GM21529 (cell line): ENCODE data around the gene CKMT1B.
"Not testable (repeated sequence)": the region's sequence is repeated elsewhere in the genome, so short reads cannot be mapped to it uniquely, and the experiment has no call there.

ENCODE experiments used
- ATAC-seq: cut with Tn5 transposase; IDR thresholded peaks from one replicate; pipeline ENCODE4 v1.9.1; 2021; ENCODE audit not compliant: unreplicated experiment

CKMT1B gene

GRCh38 chr15:43593328-43594190 lies at the start of gene CKMT1B:
Gene CKMT1B (plus strand): TSS chr15:43594027. CDS start chr15:43594219, 192 bp downstream.
- ATAC-seq = not testable (repeated sequence)

- no peak for ATAC-seq
These were observed 49.6 kb upstream of the CKMT1B start for GRCh38 chr15:43544266-43544665.

DNA sequence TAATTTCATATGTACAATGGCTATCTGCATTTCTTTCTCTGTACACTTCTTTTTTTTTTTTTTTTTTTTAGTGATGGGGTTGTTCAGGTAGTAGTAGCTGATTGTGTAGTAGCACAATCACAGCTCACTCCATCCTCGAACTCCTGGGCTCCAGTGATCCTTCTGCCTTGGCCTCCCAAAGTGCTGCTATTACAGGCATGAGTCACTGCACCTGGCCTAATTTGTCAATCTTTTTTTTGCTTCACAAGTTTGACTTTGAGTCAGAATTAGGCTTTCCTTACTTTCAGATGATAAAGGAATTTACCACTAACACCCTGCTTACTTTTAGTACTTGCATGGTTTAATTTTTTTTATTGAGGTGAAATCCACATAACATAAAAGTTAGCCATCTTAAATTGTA lies 48.4 kb upstream of the CKMT1B start:
- no peak for ATAC-seq

DNA sequence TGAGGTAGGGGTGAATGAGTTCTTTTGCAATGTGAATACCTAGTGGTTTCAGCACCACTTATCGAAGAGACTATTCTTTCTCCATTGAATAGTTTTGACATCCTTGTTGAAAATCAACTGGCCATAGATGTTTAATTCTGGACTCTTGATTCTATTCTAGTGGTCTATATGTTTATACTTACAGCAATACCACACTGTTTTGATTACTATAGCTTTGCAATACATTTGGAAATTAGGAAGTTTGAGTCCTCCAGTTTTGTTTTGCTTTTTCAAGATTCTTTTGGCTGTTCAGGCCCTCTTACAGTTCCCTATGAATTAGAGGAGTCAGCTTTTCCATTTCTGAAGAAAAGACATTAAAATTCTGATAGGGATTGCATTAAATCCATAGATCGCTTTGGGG lies 46.3 kb upstream of the CKMT1B start:
- ATAC-seq = no peak

- ATAC-seq = no peak
These were observed 43.1 kb upstream of the CKMT1B start for GRCh38 chr15:43550527-43551363.

DNA sequence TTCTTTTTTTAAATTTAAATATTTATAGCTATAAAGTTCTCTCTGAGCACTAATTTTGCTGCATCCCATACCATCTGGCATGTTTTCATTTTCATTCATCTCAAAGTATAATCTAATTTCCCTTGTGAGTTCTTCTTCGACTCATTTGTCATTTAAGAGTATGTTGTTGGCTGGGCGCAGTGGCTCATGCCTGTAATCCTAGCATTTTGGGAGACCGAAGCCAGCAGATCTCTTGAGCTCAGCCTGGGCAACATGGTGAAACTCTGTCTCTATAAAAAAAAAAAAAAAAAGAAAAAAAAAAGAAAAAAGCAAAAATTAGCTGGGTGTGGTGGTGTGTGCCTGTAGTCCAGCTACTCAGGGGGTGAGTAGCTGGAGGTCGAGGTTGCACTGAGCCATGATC lies 41.6 kb upstream of the CKMT1B start:
- no peak for ATAC-seq

DNA sequence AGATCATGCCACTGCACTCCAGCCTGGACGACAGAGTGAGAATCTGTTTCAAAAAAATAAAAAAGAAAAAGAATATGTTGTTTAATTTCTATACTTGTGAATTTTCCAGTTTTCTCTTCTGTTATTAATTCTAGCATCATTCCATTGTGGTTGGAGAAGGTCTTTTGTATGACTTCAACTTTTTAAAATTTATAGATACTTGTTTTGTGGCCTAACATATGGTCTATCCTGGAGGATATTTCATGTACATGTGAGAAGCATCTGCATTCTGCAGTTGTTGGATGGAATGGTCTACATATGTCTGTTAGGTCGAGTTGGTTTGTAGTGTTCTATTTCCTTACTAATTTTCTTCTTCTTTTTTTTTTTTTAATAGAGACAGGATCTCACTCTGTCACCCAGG lies 40.8 kb upstream of the CKMT1B start:
- ATAC-seq = no peak

- ATAC-seq = not testable (repeated sequence)
These were observed 31.1 kb upstream of the CKMT1B start for GRCh38 chr15:43562753-43563152.

GRCh38 chr15:43563793-43564192 lies 30.0 kb upstream of the CKMT1B start:
- ATAC-seq = not testable (repeated sequence)

- ATAC-seq = not testable (repeated sequence)
These were observed 27.2 kb upstream of the CKMT1B start for GRCh38 chr15:43566615-43567014.

GRCh38 chr15:43574607-43575006 lies 19.2 kb upstream of the CKMT1B start:
- ATAC-seq = not testable (repeated sequence)

DNA sequence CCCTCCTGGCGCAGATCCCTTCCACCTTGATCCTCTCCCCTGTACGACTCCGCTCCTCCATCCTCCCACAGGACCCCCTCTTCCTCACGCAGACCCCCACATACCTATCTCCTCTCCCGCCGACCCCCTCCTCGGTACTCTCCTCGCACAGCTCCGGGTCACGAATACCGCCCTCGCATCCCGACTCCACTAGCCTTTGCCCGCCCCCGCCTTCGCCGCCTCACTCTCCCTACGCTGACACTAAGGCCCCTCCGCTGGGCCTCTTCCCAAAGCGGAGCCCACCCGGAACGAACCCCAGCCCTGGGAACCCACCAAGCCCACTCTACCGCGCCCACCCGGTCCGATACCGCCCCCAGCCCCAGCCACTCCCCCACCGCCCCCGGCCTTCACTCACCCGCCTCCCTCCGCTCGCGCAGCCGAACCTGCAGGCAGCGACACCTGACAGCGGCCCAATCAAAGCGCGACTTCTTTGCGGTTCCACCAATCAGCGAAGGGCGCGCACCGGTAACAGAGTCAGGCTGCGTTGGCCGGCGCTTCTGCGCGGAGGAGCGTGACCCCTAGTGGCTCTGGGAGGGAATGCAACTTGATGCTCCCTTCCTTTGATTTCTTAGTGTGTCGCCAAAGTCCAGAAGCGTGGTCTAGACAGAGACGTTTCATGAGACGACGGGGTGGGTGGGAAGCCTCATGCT lies 3.9 kb upstream of the CKMT1B start, which contains the start of gene PPIP5K1:
Gene PPIP5K1, minus strand, starts transcription at position 431 of the 689 bp plus-strand sequence. CDS start 5,704 bp downstream, outside the sequence.
- peak; percentile 96 for ATAC-seq

- not testable (repeated sequence) for ATAC-seq
These were observed 986 bp upstream of the CKMT1B start for GRCh38 chr15:43592841-43593240.

DNA sequence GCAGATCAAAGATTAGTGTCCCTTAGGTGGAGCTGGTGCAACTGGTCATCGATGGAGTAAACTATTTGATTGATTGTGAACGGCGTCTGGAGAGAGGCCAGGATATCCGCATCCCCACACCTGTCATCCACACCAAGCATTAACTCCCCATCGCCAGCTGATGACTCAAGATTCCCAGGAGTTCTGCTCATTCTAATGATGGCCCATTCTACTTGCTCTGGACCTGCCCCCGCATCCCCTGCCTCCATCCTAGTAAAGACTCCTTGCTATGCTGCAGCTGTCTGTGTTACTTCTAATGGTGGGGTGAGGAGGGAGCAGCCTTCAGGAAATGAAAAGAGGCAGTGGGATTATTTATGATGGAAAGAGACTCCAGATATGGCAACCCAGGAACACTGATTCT lies 5.3 kb downstream of the CKMT1B start:
- ATAC-seq = not testable (repeated sequence)

GRCh38 chr15:43600200-43600599 lies 6.4 kb downstream of the CKMT1B start:
- ATAC-seq = not testable (repeated sequence)

- not testable (repeated sequence) for ATAC-seq
These were observed 8.4 kb downstream of the CKMT1B start for GRCh38 chr15:43602233-43602632.

GRCh38 chr15:43617750-43618149 lies 23.9 kb downstream of the CKMT1B start:
- not testable (repeated sequence) for ATAC-seq

GRCh38 chr15:43618700-43619099 lies 24.9 kb downstream of the CKMT1B start, which contains the start of gene STRC:
Gene STRC (minus strand): TSS chr15:43618800. CDS start chr15:43618722, 78 bp downstream.
- ATAC-seq = not testable (repeated sequence)

GRCh38 chr15:43622068-43622799 lies 28.4 kb downstream of the CKMT1B start:
- ATAC-seq = not testable (repeated sequence)

GRCh38 chr15:43625106-43625505 lies 31.3 kb downstream of the CKMT1B start:
- ATAC-seq = no peak
